Occipital lobe (tissue), 2 donors: ENCODE data around the gene FLII. TPM values are rescaled to one million over a fixed set of nuclear protein-coding genes. Genes with fewer than 3 reads are reported as not detected.
"Not testable (repeated sequence)": the region's sequence is repeated elsewhere in the genome, so short reads cannot be mapped to it uniquely, and the experiment has no call there.

ENCODE experiments used
- DNase-seq: peaks from one replicate; lab custom pipeline; 2025; lab: John Stamatoyannopoulos, UW
- total RNA-seq: library from RNA; depleted of rRNA; stranded (reverse); fragments of >200 nt; gene quantifications from one replicate; pipeline ENCODE4 v1.2.3, GENCODE V29; 2014

FLII gene
- 49.6 TPM for total RNA-seq

- no peak for DNase-seq
Measured at GRCh38 chr17:18258356-18259038, at the start of gene FLII. FLII (minus strand) TSS chr17:18258738; CDS start chr17:18258690, 48 bp downstream.

GRCh38 chr17:18303206-18303605 lies 44.7 kb upstream of the FLII start:
- not testable (repeated sequence) for DNase-seq

DNA sequence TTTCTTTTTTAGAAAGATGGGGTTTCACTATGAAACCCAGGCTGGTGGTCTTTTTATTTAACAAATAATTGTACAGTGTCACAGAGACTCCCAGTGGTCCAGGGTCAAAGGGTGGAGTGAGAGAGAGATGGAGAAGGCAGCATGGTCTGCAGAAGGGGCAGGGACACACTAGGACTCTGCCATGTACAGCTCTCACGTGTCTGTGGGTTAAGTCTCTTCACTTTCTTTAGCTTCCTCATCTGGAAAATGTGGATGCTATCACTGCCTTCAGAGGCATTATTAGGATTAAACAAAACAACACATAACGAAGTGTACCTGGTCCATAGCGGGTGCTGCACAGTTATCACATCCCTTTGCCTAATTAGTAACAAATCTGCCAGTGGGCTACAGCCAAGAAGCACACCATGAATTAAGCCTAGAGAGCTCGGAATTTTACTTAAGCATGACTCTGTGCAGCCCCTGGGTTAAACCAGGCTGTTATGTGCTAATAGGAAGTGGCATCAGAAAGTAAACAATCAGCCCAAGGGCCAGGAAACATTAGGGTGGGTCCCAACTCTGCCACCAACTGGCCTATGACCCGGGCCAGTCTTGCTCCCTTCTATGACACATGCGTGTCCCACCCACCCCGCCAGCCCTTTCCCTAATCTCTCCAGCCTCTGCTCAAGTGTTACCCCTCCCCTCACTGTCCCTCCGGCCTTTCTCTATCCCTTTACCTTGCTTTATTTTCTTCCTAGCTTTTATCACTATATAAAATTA lies 42.4 kb upstream of the FLII start:
- no peak for DNase-seq

DNA sequence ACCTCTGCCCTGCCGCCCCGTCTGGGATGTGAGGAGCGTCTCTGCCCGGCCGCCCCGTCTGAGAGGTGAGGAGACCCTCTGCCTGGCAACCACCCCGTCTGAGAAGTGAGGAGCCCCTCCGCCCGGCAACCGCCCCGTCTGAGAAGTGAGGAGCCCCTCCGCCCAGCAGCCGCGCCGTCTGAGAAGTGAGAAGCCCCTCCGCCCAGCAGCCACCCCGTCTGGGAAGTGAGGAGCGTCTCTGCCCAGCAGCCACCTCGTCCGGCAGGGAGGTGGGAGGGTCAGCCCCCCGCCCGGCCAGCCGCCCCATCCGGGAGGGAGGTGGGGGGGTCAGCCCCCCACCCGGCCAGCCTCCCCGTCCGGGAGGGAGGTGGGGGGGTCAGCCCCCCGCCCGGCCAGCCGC lies 39.5 kb upstream of the FLII start:
- not testable (repeated sequence) for DNase-seq

DNA sequence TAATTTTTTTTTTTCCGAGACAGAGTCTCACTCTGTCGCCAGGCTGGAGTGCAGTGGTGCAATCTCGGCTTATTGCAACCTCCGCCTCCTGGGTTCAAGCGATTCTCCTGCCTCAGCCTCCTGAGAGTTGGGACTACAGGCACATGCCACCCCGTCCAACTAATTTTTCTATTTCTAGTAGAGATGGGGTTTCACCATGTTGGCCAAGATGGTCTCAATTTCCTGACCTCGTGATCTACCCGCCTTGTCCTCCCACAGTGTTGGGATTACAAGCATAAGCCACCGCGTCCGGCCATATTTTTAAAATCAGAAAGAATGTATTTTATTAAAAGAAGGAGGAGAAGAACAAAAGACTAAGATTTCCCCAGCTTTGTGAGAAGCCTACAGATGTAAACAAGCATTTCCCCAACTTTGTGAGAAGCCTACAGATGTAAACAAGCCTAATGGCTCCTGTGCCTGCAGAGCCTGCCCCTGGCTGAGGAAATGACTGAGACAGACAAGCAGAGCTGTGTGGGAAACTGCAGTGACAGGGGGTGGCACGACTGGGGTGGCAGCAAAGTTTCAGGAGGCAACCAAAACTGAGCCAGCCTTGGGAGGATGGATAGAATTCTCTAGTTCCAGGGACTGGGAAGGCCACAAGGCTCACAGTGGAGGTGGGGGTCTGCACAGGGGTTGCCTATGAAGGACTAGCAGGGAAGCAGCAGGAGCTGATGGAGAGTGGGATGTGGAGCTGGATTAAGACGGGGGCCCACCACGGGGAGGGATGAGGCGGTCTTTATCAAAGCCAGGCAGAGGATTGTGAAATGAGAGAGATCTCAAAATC lies 33.4 kb upstream of the FLII start:
- DNase-seq: no peak

DNA sequence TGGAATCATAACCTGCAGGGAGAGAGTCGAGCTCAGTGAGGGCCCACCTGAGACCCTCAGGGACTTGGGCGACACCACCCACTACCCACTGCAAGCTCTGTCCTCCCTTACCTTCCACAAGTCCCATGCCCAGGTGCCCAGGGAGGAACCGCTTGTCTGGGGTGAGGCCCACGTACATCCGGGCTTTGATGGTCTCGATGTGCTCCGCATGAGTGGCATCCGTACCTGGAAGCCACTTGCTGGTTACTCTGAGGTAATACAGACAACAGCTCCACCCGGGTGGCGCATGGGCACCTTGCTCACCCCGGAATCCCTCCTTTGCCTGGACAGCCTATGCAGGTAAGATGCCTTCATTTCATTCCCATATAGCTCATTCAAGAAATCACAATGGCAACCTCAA lies 26.8 kb upstream of the FLII start:
- no peak for DNase-seq

DNA sequence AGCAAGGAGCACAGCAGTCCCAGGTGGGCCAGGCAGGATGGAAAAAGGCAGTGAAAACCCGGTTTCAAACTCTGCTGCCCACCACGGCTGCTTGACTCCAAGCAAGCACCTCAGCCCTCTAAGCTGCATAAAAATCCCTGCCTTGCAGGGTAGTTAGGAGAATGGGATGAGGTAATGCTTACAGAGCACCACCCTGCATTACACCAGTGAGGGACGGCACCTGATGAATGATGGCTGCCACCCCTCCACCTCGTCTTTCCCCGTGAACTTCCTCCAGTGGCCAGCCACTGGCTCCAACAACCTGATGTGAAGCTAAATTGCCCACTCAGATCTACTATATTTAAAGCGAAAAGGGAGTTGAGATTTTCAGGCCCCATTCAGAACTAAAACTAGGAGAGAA lies 23.2 kb upstream of the FLII start:
- DNase-seq: no peak

DNA sequence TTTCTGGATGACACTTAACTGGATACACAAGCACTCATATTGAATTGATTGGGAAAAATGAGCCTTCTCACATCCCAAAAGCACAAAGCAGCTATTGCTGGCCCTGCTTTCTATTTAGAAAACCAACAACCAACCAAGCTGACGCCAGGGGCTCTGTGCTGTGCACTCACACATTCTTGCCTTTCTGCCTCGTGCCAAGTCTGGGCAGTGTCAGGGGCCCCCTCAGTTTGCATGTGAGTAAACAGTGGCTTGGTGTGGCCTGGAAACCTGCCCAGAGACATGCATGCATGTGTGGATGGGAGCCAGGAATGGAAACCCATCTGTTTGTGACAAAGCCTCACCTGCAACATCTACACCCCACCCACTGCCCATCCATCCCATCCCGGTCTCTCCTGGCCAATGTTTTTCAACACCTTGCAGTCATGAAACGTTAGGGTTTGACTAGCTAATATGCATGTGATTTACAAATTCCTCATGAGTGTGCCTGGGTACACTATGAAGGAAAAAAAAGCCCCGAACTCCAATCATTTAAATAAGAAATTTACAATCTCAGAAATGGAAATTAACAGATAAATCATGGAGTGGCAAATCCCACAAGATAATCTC lies 22.3 kb upstream of the FLII start:
- no peak for DNase-seq

GRCh38 chr17:18280249-18280648 lies 21.7 kb upstream of the FLII start:
- no peak for DNase-seq

DNA sequence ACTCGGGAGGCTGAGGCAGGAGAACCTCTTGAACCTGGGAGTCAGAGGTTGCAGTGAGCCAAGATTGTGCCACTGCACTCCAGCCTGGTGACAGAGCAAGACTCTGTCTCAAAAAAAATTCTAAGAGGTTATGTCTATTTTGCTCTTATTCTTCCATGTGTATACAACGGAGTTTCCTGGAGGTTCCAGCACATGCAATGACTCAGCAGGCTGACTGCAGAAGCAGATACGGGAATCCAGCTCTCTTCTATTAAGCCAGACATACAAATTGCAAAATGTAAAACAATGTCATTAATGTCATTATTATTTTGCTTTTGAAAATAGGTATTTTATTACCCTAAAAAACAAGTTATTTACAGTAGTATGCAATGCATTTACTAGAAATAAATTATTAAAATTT lies 20.3 kb upstream of the FLII start:
- no peak for DNase-seq

DNA sequence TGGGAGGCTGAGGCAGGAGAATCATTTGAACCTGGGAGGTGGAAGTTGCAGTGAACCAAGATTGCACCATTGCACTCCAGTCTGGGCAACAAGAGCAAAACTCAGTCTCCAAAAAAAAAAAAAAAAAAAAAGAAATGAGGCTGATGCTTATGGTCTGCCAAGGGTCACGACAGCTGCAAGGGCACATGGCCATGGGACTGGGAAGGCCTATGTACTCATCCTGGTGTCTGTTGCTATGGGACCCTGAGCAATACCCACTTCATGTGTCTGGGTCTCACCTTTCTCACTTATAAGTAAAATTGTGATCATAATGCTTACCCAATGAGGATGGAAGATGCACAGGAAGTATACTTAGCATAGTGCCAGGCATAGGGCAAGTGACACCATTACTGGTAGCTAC lies 18.5 kb upstream of the FLII start:
- no peak for DNase-seq

GRCh38 chr17:18270046-18270931 lies 11.8 kb upstream of the FLII start:
- no peak for DNase-seq

DNA sequence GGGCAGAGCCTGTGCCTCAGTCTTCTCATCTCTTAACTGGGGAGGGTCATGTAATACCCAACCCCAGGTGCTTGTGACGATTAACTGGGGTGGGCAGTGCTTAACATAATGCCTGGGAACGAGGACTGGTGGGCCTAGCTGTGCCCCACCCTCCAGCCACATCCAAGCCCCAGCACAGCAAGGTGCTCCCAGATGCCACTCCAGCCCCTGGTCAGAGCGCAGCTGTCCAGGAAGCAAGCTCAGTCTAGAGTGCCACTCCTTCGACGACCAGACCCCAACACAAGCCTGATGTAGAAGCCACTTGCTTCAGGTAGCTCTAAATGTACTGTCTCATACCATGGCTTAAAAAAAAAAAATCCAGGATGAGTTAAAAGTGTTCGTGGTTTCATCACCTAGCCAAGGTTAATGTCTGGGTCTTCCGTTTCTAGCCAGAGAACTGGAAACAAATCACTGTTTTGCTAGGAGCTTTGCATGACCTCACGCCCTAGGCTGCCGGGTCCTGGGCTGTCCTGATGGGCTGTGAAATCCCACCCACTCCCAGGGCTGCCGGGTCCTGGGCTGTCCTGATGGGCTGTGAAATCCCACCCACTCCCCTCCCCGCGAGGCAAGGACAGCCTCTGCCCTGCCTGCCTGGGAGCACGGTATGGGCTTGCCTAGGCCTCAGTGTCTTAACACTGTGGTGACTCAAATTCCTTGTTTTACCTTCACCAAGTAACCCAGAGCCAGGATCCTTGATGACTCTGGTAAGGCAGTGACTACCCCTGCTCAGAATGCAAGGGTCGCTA lies 9.6 kb upstream of the FLII start:
- no peak for DNase-seq

- no peak for DNase-seq
Measured at GRCh38 chr17:18267366-18267765, 8.8 kb upstream of the FLII start.

DNA sequence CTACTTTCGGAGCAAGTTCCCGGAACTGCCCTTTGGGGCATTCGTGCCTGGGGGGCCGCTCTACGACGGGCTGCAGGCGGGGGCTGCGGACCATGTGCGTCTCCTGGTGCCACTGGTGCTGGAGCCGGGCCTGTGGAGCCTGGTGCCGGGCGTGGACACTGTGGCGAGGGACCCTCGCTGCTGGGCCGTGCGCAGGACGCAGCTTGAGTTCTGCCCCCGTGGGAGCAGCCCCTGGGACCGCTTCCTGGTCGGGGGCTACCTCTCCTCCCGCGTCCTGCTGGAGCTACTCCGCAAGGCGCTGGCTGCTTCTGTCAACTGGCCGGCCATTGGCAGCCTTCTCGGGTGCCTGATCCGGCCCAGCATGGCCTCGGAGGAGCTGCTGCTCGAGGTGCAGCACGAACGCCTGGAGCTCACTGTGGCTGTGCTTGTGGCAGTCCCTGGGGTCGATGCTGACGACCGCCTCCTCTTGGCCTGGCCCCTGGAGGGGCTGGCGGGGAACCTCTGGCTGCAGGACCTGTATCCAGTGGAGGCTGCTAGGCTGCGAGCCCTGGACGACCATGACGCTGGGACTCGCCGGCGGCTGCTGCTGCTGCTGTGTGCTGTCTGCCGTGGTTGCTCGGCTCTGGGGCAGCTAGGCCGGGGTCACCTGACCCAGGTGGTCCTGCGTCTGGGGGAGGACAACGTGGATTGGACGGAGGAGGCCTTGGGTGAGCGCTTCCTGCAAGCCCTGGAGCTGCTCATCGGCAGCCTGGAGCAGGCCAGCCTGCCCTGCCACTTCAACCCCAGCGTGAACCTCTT lies 5.5 kb upstream of the FLII start:
- DNase-seq: no peak

GRCh38 chr17:18262641-18263040 lies 4.1 kb upstream of the FLII start:
- DNase-seq: no peak

- DNase-seq: no peak
Measured at GRCh38 chr17:18262111-18262510, 3.6 kb upstream of the FLII start.

DNA sequence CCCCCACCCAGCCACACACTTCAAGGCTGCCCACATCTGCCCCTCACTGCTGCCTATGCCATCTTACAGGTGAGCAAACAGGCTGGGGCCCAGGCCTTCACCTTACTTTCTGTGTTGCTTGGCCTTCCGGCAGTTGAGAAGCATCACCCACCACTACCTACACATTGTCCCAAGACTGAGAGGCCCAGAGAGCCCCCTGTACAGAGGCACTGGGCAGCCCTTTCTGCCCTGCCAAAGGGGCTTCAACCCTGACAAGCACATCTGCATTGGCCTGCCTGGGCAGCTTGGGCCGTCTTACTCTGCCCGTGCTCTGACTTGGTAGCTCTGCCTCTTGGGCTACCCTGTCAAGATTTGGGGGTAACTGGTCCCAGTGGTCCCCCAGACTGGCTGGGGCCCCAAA lies 3.1 kb upstream of the FLII start:
- no peak for DNase-seq

DNA sequence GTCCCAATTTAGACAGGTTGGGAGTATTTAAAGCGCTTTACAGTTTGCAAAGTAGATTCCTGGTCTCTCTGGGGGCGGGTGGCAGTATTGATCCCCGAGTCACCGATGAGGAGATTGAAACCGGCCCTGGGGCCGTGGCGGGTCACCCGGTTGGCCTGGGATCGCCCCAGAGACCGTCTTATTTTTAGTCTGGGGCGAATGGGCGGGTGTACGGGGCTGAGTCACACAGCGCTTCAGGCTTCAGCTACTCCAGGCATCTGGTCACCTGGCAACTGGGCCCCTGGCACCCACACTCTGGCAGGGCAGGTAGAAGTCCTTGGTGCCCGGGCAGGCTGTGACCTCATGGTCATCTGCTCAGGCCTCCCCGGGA lies 2.6 kb upstream of the FLII start:
- DNase-seq: no peak
